ENCODE results near the gene CD151.

Gene CD151

DNA sequence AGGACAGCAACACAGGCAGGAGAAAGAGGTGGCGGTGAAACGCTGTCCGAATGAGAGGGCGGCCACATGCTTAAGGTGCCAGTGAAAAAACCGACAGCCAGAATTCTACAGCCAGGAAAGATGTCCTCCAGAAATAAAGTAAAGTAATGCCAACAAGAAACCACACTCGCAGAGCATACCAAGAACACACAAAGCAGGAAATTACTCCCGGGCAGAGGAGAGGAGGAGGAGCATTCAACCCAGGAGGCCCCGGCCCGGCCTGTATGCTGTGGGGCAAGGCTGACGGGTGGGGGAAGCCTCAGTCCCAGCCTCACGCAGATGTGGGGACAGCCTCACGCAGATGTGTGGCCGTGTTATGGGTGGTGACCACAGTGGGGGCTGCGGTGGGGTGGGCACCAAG lies 49.8 kb downstream of the CD151 start:
- no peak overlapping the region for H3K27ac ChIP-seq (ENCODE audit: low read length)
- no peak overlapping the region for H3K9ac ChIP-seq (ENCODE audit: low read length in 2 of 2)
- H3K4me3 ChIP-seq (ENCODE audit: low read length in 2 of 2), result no peak overlapping the region
- no peaks in the 10 kb centered on the region for H3K4me1 ChIP-seq (ENCODE audit: control insufficient read depth, insufficient read depth, low read length)
- peaks cover 0 to 9% of the 10 kb centered on the region in 2 donors for H3K36me3 ChIP-seq (ENCODE audit: control insufficient read depth in 2 of 2, insufficient read depth in 2 of 2, low read length in 2 of 2)
- no peaks in the 10 kb centered on the region for H3K27me3 ChIP-seq (ENCODE audit: control insufficient read depth in 1 of 2, insufficient read depth in 2 of 2, low read length in 2 of 2)
- H3K9me3 ChIP-seq (ENCODE audit: control insufficient read depth in 2 of 2, low read length in 2 of 2), result no peaks in the 10 kb centered on the region

DNA sequence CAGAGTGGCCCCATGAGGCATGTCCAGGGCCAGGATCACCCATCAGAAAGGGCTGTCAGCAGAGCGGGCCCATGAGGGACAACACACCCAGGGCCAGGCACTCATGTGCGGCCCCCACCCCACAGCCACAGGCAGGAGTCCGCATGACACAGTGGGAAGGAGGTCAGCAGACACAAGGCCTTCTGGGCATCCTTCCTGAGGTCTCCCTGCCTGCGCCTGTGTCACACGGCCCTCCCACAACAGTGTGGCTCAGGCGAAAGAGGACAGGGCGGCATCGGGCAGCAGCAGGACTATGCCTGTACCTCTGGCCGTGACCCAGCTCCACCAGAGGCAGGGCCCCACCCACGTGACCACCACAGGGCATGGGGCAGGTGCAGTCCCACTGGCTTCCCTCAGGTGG lies 50.8 kb downstream of the CD151 start:
- Histone ChIP-seq H3K36me3 (ENCODE audit: control insufficient read depth in 2 of 2, insufficient read depth in 2 of 2, low read length in 2 of 2) (peaks cover 0 to 9% of the 10 kb centered on the region in 2 donors), H3K27me3 (ENCODE audit: control insufficient read depth in 1 of 2, insufficient read depth in 2 of 2, low read length in 2 of 2) (no peaks in the 10 kb centered on the region), H3K27ac (ENCODE audit: low read length) (no peak overlapping the region), H3K4me1 (ENCODE audit: control insufficient read depth, insufficient read depth, low read length) (no peaks in the 10 kb centered on the region), H3K9ac (ENCODE audit: low read length in 2 of 2) (no peak overlapping the region), H3K4me3 (ENCODE audit: low read length in 2 of 2) (no peak overlapping the region), H3K9me3 (ENCODE audit: control insufficient read depth in 2 of 2, low read length in 2 of 2) (no peaks in the 10 kb centered on the region)

DNA sequence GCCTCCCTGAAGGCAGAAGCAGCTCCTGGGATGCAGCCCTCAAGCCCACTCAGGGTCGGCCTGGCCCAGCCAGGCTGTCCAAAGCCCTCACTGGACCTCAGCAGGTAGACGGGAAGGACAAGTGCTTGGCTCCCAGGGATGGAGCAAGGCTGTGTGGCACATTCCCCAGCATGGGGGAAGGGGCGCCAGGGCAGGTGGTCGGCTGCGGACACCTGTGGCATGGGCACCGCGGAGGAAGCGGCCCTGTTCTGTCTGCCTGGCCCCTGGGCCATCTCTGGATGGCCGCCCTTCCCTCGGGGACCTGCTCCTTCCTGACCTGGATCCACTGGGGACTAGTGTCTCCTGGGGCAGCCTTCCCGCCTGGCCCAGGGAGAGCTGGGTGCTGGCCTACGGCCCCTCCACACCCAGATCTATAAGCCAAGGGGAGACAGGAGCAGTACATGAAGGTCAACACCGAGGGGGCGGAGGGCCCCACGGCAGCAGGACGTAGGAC lies 51.9 kb downstream of the CD151 start:
- Histone ChIP-seq H3K27me3 (ENCODE audit: control insufficient read depth in 1 of 2, insufficient read depth in 2 of 2, low read length in 2 of 2) (no peaks in the 10 kb centered on the region), H3K4me3 (ENCODE audit: low read length in 2 of 2) (no peak overlapping the region), H3K36me3 (ENCODE audit: control insufficient read depth in 2 of 2, insufficient read depth in 2 of 2, low read length in 2 of 2) (peaks cover 0 to 9% of the 10 kb centered on the region in 2 donors), H3K27ac (ENCODE audit: low read length) (no peak overlapping the region), H3K9me3 (ENCODE audit: control insufficient read depth in 2 of 2, low read length in 2 of 2) (no peaks in the 10 kb centered on the region), H3K4me1 (ENCODE audit: control insufficient read depth, insufficient read depth, low read length) (no peaks in the 10 kb centered on the region), H3K9ac (ENCODE audit: low read length in 2 of 2) (no peak overlapping the region)

DNA sequence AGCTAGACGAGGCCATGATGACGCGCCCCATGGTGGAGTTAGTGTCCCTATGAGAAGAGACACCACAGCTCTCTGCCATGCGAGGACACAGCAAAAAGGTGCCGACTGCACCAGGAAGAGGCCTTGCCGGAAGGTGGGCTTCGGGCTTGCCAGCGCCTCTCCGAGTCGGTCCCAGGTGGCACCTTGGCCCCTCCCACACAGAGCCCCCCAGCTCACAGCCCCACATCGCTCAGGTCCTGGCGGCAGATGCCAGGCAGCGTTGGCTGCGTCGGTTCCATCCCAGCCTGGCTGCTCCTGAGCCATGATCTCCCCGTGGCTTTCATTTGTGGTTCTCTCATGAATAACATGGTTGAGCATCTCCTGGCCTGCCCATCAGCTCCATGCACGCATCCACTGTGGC lies 53.8 kb downstream of the CD151 start:
- Histone ChIP-seq H3K4me1 (ENCODE audit: control insufficient read depth, insufficient read depth, low read length) (no peaks in the 10 kb centered on the region), H3K36me3 (ENCODE audit: control insufficient read depth in 2 of 2, insufficient read depth in 2 of 2, low read length in 2 of 2) (peaks cover 0 to 8% of the 10 kb centered on the region in 2 donors), H3K9ac (ENCODE audit: low read length in 2 of 2) (no peak overlapping the region), H3K4me3 (ENCODE audit: low read length in 2 of 2) (no peak overlapping the region), H3K9me3 (ENCODE audit: control insufficient read depth in 2 of 2, low read length in 2 of 2) (no peaks in the 10 kb centered on the region), H3K27me3 (ENCODE audit: control insufficient read depth in 1 of 2, insufficient read depth in 2 of 2, low read length in 2 of 2) (no peaks in the 10 kb centered on the region), H3K27ac (ENCODE audit: low read length) (no peak overlapping the region)

DNA sequence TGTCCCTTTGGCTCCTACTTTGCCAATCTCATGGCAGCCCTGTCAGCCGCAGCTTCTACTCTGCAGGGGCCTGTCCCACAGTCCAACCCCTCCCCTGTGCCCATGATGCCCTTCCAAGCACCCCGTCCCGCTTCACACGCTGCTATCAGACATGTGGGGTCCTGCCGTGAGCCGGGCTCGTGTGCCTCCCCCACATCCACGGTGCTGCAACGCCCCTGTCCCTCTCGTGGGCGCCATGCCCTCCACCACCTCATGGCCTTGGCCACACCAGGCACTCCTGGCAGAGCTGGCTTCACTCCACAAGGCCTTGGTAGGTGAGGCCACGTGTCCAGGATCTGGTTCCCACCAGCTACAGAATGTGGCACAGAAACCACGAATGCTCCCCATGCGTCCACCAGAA lies 54.8 kb downstream of the CD151 start:
- Histone ChIP-seq H3K27ac (ENCODE audit: low read length) (no peak overlapping the region), H3K36me3 (ENCODE audit: control insufficient read depth in 2 of 2, insufficient read depth in 2 of 2, low read length in 2 of 2) (peaks cover 0 to 8% of the 10 kb centered on the region in 2 donors), H3K4me1 (ENCODE audit: control insufficient read depth, insufficient read depth, low read length) (no peaks in the 10 kb centered on the region), H3K9me3 (ENCODE audit: control insufficient read depth in 2 of 2, low read length in 2 of 2) (no peaks in the 10 kb centered on the region), H3K9ac (ENCODE audit: low read length in 2 of 2) (no peak overlapping the region), H3K27me3 (ENCODE audit: control insufficient read depth in 1 of 2, insufficient read depth in 2 of 2, low read length in 2 of 2) (no peaks in the 10 kb centered on the region), H3K4me3 (ENCODE audit: low read length in 2 of 2) (no peak overlapping the region)

All from stomach smooth muscle (tissue), 2 donors.